ENCODE measurements around the gene DCTN2. TPM values are rescaled to one million over a fixed set of nuclear protein-coding genes. Genes with fewer than 3 reads are reported as not detected.
"Not testable (repeated sequence)": the region's sequence is repeated elsewhere in the genome, so short reads cannot be mapped to it uniquely, and the experiment has no call there.

The DCTN2 gene
- total RNA-seq, 1 donor from 2014 or later: 106 TPM

DNA sequence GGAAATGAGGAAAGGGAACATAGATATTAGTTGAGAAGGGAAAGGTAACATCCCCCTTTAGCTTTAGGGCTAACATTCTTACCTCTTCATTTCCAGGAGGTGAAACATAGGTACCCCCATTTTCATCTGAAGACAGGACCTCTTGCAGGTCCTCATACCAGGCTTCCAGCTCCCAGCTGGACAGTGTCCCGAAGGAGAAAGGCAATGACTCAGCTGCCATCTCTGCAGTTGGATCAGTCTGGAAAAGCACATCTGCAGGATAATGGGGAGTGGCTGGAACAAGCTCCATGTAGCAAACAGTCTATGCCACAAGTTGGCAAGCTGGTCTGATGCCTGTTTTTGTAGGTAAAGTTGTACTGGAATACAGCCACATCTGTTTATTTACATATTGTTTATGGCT is 29.8 kb downstream of the DCTN2 start:
- DNase-seq (ENCODE audit: low spot score): no peak

DNA sequence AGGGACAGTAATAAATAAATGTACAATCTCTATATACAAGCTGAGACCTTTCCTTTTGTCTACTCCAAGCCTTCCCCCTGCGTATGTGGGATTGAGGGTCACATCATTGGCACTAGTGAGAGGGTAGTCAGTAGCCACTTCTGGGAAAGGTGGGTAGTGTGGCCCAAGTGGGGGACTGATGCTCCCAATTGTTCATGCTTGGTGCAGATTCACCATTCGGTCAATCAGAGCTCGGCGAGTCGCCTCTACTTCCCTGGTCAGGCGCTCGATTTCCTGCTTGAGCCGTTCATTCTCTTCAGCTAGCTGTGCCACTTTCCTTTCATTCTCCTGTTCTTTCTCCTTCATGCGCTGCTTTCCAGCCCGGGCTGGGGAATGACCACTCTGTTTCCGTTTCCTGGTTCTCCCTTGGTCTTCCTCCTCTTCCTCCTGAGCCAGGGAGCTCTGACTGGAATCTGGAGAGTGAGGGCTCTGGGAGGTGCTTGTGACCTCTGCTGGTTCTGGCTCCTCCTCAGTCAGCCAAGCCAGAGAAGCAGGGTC is 30.3 kb downstream of the DCTN2 start:
- DNase-seq (ENCODE audit: low spot score): no peak

- DNase-seq (ENCODE audit: low spot score): no peak
Observed at GRCh38 chr12:57515934-57516541, 31.0 kb downstream of the DCTN2 start.

GRCh38 chr12:57515408-57515933 is 31.5 kb downstream of the DCTN2 start:
- no peak for DNase-seq (ENCODE audit: low spot score)

DNA sequence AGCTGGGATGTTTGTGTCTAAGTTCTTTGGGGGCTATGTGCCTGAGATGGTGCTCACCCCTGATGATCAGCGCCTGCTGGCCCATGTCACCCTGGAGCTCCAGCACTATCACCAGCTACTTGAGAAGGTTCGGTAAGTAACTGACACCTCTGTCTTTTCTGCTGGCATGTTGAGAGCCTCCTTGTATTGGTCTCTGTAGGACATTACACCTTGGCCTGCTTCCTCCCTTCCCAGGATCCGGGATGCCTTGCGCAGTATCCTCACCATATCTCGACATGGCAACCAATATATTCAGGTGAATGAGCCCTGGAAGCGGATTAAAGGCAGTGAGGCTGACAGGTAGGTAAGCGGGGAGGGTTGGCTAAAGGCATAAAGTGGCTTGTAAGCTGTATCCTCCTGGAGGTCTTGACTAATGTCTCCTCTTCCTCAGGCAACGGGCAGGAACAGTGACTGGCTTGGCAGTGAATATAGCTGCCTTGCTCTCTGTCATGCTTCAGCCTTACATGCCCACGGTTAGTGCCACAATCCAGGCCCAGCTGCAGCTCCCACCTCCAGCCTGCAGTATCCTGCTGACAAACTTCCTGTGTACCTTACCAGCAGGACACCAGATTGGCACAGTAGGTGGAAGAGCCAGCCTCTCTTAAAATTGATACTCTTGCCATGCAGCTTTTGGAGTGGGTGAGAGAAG is 32.1 kb downstream of the DCTN2 start:
- no peak for DNase-seq (ENCODE audit: low spot score)

- not testable (repeated sequence) for DNase-seq (ENCODE audit: low spot score)
Observed at GRCh38 chr12:57514246-57514645, 32.7 kb downstream of the DCTN2 start.

DNA sequence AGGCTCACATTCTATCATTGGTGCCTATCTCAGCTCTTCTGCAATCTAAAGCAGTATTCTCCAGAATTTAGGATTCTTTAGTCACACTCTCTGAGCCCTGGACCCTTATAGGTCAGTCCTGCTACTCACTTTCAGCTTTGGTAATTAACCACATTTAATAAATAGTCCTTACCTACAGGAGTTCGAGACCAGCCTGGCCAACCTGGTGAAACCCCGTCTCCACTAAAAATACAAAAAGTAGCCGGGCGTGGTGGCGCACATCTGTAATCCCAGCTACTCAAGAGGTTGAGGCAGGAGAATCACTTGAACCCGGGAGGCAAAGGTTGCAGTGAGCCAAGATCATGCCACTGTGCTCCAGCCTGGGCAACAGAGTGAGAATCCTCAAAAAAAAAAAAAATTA is 33.3 kb downstream of the DCTN2 start:
- not testable (repeated sequence) for DNase-seq (ENCODE audit: low spot score)

- DNase-seq (ENCODE audit: low spot score): no peak
Observed at GRCh38 chr12:57513266-57513665, 33.7 kb downstream of the DCTN2 start.

DNA sequence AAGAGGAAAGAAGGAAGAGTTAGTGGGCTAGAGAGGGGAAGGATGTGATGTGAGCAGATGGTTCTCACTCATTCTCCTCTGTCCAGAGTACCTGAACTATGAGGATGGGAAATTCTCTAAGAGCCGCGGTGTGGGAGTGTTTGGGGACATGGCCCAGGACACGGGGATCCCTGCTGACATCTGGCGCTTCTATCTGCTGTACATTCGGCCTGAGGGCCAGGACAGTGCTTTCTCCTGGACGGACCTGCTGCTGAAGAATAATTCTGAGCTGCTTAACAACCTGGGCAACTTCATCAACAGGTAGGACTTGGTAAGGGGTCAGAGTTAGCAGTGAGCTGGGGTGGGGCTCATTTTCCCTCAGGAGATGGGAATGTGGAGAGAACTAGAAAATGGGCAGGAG is 34.3 kb downstream of the DCTN2 start:
- DNase-seq (ENCODE audit: low spot score): no peak

DNA sequence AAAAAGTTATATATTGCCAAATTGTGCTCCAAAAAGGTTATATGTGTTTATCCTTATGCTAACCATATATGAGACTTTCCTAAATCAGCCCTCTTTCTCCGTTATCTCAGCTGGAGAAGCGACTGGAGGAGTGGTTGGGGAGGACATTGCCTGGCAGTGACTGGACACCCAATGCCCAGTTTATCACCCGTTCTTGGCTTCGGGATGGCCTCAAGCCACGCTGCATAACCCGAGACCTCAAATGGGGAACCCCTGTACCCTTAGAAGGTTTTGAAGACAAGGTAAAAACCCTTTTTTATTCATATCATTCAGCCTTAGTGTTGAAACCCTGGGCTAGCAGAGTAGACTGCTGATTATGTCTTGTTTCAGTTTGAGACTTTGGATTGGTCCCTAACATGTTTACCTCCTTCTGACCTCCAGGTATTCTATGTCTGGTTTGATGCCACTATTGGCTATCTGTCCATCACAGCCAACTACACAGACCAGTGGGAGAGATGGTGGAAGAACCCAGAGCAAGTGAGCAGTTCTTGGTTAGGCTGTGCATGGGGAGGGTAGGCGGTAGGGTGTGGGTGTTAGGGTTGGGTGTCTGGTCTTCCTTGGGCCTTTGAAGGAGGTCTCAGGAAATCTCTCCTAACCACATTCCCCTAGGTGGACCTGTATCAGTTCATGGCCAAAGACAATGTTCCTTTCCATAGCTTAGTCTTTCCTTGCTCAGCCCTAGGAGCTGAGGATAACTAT is 35.2 kb downstream of the DCTN2 start:
- no peak for DNase-seq (ENCODE audit: low spot score)

- DNase-seq (ENCODE audit: low spot score): no peak
Observed at GRCh38 chr12:57511161-57511560, 35.8 kb downstream of the DCTN2 start.

DNA sequence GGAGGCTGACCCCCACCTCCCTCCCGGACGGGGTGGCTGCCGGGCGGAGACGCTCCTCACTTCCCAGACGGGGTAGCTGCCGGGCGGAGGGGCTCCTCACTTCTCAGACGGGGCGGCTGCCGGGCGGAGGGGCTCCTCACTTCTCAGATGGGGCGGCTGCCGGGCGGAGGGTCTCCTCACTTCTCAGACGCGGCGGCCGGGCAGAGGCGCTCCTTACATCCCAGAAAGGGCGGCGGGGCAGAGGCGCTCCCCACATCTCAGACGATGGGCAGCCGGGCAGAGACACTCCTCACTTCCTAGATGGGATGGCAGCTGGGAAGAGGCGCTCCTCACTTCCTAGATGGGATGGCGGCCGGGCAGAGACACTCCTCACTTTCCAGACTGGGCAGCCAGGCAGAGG is 39.2 kb downstream of the DCTN2 start:
- not testable (repeated sequence) for DNase-seq (ENCODE audit: low spot score)

DNA sequence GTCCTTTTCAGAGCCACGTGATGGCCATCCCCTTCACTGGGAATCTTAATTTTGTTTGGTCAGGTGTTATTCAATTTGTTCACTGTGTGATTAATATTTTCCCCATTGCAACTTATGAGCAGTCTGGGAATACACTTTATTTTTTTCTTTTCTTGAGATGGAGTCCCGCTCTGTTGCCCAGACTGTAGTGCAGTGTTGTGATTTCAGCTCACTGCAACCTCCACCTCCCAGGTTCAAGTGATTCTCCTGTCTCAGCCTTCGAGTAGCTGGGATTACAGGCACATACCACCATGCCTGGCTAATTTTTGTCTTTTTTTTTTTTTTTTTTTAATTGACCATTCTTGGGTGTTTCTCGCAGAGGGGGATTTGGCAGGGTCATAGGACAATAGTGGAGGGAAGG is 40.5 kb downstream of the DCTN2 start:
- not testable (repeated sequence) for DNase-seq (ENCODE audit: low spot score)

DNA sequence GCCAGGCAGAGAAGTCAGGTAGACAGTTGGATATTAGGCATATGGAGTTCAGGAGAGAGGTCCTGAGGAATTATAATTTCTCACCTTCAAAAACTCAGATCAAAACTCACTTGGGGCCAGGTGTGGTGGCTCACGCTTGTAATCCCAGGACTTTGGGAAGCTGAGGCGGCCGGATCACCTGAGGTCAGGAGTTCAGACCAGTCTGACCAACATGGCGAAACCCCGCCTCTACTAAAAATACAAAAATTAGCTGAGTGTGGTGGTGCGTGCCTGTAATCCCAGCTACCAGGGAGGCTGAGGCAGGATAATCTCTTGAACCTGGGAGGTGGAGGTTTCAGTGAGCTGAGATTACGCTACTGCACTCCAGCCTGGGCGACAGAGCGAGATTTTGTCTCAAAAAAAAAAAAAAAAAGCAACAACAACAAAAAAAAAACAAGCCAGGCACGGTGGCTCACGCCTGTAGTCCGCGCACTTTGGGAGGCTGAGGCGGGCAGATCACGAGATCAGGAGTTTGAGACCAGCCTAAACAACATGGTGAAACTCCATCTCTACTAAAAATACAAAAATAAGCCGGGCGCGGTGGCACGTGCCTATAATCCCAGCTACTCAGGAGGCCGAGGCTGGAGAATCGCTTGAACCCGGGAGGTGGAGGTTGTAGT is 44.6 kb downstream of the DCTN2 start:
- DNase-seq (ENCODE audit: low spot score): not testable (repeated sequence)

DNA sequence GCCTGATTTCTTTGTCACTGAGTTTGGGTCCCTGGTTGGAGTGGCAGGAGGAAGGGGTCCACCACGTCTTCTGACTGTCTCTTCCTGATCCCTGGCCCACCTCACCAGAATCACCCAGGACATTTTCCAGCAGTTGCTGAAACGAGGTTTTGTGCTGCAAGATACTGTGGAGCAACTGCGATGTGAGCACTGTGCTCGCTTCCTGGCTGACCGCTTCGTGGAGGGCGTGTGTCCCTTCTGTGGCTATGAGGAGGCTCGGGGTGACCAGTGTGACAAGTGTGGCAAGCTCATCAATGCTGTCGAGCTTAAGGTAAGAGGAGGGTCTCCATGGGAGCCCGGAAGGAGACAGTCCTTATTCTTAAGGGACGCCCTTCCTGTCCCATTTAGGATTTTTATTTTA is 46.8 kb downstream of the DCTN2 start:
- no peak for DNase-seq (ENCODE audit: low spot score)

DNA sequence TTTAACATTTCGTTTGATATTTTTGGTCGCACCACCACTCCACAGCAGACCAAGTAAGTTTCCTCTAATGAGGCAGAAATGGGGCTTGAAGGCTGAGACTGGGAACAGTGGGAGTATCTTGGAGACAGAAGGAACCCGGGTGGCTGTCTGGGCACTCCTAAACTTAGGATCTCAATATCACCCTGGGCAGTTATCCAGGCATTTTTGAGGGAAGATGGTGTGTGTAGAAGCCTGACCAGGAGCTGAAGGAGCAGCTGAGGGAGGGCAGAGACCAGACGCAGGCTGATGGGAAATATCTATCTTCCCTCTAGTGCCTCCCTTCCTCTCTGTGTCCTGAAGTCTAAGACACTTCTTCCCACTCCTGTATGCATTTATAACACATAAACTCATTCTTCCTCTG is 48.4 kb downstream of the DCTN2 start:
- DNase-seq (ENCODE audit: low spot score): no peak

DNA sequence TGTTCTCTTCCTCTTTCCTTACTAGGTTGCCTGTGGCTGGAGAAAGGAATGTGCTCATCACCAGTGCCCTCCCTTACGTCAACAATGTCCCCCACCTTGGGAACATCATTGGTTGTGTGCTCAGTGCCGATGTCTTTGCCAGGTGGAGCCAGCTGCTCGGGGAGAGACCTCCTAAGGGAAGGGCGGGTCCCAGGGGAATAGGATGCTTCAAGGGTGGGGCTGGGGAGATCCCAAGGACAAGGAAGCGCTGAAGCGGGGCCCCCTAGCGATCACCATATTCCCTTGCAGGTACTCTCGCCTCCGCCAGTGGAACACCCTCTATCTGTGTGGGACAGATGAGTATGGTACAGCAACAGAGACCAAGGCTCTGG is 48.9 kb downstream of the DCTN2 start:
- DNase-seq (ENCODE audit: low spot score): no peak

DNA sequence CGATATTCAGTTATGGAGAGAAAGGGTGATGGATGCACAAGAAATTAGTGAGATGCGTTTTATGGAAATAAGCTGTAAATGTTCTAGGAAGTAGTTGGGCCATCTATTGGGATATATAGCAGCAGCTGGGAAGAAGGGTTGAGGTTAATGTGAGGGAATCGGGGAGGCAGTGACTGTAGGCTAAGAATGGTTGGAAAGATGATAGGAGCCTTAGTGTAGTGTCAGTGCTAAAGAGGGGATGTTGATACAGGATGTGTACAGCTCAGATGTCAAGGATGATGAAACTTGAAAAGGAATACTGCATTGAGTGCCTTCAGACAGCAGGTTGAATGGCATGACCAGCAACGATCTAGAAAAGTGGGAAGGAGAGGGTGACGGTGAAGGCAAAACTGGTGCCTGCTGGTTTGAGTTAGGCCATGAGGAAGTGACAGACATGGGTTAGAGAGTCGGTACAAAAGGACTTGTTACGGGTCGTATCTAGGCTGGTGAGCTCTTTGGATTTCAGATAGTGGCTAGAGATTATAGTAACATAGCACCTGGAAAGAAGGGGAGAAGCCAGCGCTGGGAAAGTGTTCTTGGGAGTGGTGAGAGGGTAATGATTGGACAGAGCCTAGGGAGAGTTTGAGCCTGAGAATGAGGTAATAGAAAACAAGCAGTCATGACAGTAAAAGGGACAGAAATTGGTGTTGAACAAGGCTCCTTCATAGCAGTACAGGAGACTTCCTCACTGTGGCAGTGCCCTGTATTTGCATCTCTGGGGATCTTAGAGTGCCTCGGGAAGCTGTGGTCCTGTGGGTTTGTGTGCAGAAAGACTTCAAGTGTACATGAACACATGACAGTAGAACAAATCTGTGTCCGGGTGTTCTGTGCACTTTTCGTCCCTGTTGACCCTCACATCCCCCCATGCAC is 49.5 kb downstream of the DCTN2 start:
- DNase-seq (ENCODE audit: low spot score): no peak

DNA sequence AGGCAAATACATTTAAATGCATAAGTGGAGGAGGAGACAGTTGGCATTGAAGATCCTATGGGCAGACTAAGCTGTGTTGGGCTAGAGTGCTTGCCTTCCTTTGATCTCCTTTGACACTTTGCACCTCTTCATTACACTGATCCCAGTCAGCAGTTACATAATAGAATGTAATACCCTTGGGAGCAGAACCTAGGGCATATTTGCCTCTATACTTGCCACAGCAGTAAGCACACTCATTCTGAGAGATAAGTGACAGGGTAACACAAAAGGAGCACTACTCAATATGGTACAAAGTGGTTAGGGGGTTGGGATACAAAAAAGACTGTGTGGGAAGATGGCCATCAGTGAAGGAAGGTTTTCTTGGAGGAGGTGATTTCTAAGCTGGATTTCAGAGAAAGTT is 50.2 kb downstream of the DCTN2 start:
- DNase-seq (ENCODE audit: low spot score): no peak

GRCh38 chr12:57495051-57495701 is 51.8 kb downstream of the DCTN2 start:
- not testable (repeated sequence) for DNase-seq (ENCODE audit: low spot score)
